Measurements from ENCODE around the gene TTC39A.

DNA sequence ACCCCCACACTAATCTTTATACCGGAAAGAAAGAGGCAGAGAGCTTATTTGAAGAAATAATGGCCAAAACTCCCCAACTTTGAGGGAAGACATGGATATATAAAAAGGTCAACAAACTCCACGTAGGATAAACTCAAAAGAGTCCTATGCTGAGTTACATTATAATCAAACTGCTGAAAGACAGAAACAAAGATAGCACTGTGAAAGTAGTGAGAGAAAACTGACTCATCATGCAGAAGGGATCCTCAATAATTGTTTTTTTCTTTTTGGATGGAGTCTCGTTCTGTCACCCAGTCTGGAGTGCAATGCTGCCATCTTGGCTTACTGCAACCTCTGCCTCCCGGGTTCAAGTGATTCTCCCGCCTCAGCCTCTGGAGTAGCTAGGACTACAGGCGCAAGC is 48.5 kb upstream of the TTC39A start:
- TF ChIP-seq, protein P1, sequence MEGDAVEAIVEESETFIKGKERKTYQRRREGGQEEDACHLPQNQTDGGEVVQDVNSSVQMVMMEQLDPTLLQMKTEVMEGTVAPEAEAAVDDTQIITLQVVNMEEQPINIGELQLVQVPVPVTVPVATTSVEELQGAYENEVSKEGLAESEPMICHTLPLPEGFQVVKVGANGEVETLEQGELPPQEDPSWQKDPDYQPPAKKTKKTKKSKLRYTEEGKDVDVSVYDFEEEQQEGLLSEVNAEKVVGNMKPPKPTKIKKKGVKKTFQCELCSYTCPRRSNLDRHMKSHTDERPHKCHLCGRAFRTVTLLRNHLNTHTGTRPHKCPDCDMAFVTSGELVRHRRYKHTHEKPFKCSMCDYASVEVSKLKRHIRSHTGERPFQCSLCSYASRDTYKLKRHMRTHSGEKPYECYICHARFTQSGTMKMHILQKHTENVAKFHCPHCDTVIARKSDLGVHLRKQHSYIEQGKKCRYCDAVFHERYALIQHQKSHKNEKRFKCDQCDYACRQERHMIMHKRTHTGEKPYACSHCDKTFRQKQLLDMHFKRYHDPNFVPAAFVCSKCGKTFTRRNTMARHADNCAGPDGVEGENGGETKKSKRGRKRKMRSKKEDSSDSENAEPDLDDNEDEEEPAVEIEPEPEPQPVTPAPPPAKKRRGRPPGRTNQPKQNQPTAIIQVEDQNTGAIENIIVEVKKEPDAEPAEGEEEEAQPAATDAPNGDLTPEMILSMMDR (IDR thresholded peaks at IDR 0.05) = no peak
- no peak for TF ChIP-seq POLR2A (IDR thresholded peaks at IDR 0.05)
